IPS DF 6.9 (cell line): Measurements from ENCODE around the gene C1orf232.
A peak's percentile ranks its signal among the peaks of the same experiment; 100 is the strongest.

Experiments used
- DNase-seq: peaks from one replicate; pipeline ENCODE4 v3.0.0-alpha.2; 2013; ENCODE audit warnings: low read depth, low spot score
- H3K27ac ChIP-seq: one replicate; pipeline ENCODE4 v1.5.1; 2013; ENCODE audit warnings: low read length, control low read depth
- H3K27me3 ChIP-seq: 2 replicates; pipeline ENCODE4 v1.6.1; 2013; ENCODE audit warnings: mild to moderate bottlenecking, low read length; ENCODE audit not compliant: control insufficient read depth, insufficient read depth
- H3K36me3 ChIP-seq: 2 replicates; pipeline ENCODE4 v1.6.1; 2013; ENCODE audit warnings: low read length; ENCODE audit not compliant: control insufficient read depth, insufficient read depth
- H3K4me1 ChIP-seq: 2 replicates; pipeline ENCODE4 v1.6.1; 2013; ENCODE audit warnings: low read length; ENCODE audit not compliant: control insufficient read depth, insufficient read depth
- H3K4me3 ChIP-seq: 2 replicates; pipeline ENCODE4 v1.5.1; 2013; ENCODE audit warnings: mild to moderate bottlenecking, low read length
- H3K9me3 ChIP-seq: 2 replicates; pipeline ENCODE4 v1.6.1; 2013; ENCODE audit warnings: low read length, inconsistent platforms; ENCODE audit not compliant: control insufficient read depth, insufficient read depth
- WGBS: extraction: QIAGEN DNeasy Blood & Tissue Kit; methylation state at CpG from one replicate; pipeline ENCODE4 v1.1.7; 2013; ENCODE audit warnings: mixed read lengths, missing lambda C conversion rate; ENCODE audit not compliant: insufficient read length, insufficient coverage; 5-methylcytosine and 5-hydroxymethylcytosine counted together

Gene C1orf232

GRCh38 chr1:26164036-26164860 is 4.5 kb downstream of the C1orf232 start:
- H3K4me1 ChIP-seq, result peaks cover 8% of the 10 kb centered on the region
- no peak overlapping the region for H3K27ac ChIP-seq
- H3K9me3 ChIP-seq, result no peaks in the 10 kb centered on the region
- peak overlapping the region; percentile 27; the same call in 1 of the 2 replicates for H3K4me3 ChIP-seq
- H3K27me3 ChIP-seq, result peaks cover 24% of the 10 kb centered on the region
- no peaks in the 10 kb centered on the region for H3K36me3 ChIP-seq
- no CpG with 5 or more reads among the region's 72 CpGs for WGBS
- DNase-seq, result no peak

- no CpG with 5 or more reads among the region's 9 CpGs for WGBS
These were observed 5.1 kb downstream of the C1orf232 start for GRCh38 chr1:26163684-26164035.

GRCh38 chr1:26162220-26162709 is 6.5 kb downstream of the C1orf232 start:
- peaks cover 24% of the 10 kb centered on the region for H3K27me3 ChIP-seq
- peak overlapping the region; percentile 38; the same call in 1 of the 2 replicates for H3K4me3 ChIP-seq
- H3K9me3 ChIP-seq, result no peaks in the 10 kb centered on the region
- H3K36me3 ChIP-seq, result no peaks in the 10 kb centered on the region
- no peak for DNase-seq
- peaks cover 10% of the 10 kb centered on the region for H3K4me1 ChIP-seq
- H3K27ac ChIP-seq, result no peak overlapping the region
- WGBS, result no CpG with 5 or more reads among the region's 21 CpGs

More at GRCh38 chr1:26163684-26164035, 5.1 kb downstream of the C1orf232 start:
- no peak for DNase-seq
- no peaks in the 10 kb centered on the region for H3K9me3 ChIP-seq
- H3K27me3 ChIP-seq, result peaks cover 24% of the 10 kb centered on the region
- no peaks in the 10 kb centered on the region for H3K36me3 ChIP-seq
- peaks cover 10% of the 10 kb centered on the region for H3K4me1 ChIP-seq
- H3K27ac ChIP-seq, result no peak overlapping the region
- H3K4me3 ChIP-seq, result no peak overlapping the region

DNA sequence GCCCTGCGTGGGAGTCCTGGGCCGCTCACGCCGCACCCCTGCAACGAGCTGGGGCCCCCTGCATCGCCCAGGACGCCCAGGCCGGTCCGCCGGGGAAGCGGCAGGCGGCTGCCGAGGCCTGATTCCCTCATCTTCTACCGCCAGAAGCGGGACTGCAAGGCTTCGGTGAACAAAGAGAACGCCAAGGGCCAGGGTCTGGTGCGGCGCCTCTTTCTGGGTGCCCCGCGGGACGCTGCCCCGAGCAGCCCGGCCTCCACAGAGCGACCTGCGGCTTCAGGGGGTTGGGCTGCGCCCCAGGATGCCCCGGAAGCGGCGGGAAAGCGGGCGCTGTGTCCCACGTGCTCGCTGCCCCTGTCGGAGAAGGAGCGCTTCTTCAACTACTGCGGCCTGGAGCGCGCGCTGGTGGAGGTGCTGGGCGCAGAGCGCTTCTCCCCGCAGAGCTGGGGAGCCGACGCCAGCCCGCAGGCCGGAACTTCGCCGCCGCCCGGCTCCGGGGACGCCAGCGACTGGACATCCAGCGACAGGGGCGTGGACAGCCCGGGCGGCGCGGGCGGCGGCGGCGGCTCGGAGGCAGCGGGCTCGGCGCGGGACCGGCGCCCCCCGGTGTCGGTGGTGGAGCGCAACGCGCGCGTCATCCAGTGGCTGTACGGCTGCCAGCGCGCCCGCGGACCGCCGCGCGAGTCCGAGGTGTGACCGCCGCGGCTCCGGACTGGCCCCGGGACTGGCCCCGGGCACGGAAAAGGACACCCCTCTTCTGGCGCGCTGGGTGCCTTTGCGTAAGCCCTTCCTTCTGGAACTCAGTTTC is 7.1 kb downstream of the C1orf232 start:
- H3K9me3 ChIP-seq, result no peaks in the 10 kb centered on the region
- no peak for DNase-seq
- no peaks in the 10 kb centered on the region for H3K36me3 ChIP-seq
- peaks cover 10% of the 10 kb centered on the region for H3K4me1 ChIP-seq
- WGBS, result no CpG with 5 or more reads among the region's 98 CpGs
- peaks cover 26% of the 10 kb centered on the region for H3K27me3 ChIP-seq
- no peak overlapping the region for H3K27ac ChIP-seq
- H3K4me3 ChIP-seq, result peak overlapping the region; percentile 38; the same call in 1 of the 2 replicates

DNA sequence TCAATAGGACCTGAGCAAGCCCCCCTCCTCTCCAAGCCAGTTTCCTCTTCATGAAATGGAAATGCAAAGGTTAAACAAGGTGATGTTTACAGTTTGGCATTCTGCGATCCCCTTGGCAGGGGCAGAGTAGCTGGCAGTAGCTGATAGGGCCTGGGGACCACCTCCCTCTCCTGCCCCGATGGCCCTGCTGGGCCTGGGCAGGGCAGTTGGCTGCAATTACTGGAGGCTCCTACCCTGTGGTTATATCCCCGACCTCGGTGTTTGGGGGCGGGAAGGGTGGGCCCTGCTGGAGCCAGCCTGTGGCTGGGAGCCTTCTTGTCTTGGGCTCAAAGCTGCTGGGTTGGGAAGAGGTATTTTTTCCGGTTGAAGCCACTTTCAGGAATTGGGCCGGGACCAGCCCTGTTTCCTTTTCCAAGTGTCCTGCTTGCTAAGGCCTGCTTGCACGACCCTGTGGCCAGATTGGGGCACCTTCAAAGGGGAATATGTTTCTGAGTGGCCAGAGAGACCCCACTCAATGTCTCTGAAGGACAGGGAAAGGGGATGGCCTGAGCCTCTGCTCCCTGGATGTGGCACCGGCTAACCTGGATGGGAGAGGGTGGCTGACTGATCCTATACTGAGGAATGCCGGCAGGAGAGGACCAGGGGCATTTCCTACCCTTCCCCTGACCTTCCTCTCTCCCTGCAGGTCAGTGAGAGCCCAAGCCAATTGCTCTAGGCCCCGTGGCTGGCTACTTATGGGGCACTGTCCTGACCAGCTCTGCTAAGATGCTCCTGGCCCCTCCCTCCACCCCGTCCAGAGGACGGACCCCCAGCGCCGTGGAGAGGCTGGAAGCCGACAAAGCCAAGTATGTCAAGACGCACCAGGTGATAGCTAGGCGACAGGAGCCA is 8.0 kb downstream of the C1orf232 start:
- no peaks in the 10 kb centered on the region for H3K36me3 ChIP-seq
- peaks cover 35% of the 10 kb centered on the region for H3K27me3 ChIP-seq
- peaks cover 11% of the 10 kb centered on the region for H3K4me1 ChIP-seq
- no peak overlapping the region for H3K27ac ChIP-seq
- DNase-seq, result no peak
- no CpG with 5 or more reads among the region's 18 CpGs for WGBS
- no peaks in the 10 kb centered on the region for H3K9me3 ChIP-seq
- peak overlapping the region; percentile 38; the same call in 1 of the 2 replicates for H3K4me3 ChIP-seq

GRCh38 chr1:26159743-26160039 is 9.1 kb downstream of the C1orf232 start:
- no CpG with 5 or more reads among the region's 4 CpGs for WGBS
- DNase-seq, result no peak
- Histone ChIP-seq H3K27me3 (peaks cover 42% of the 10 kb centered on the region), H3K4me1 (peaks cover 13% of the 10 kb centered on the region), H3K36me3 (no peaks in the 10 kb centered on the region), H3K4me3 (no peak overlapping the region), H3K9me3 (no peaks in the 10 kb centered on the region), H3K27ac (no peak overlapping the region)

GRCh38 chr1:26158908-26159742 is 9.6 kb downstream of the C1orf232 start, which contains the start of gene FAM110D:
Gene FAM110D (plus strand): TSS chr1:26159079. CDS start chr1:26161292, 2,213 bp downstream.
- no CpG with 5 or more reads among the region's 6 CpGs for WGBS
- no peak for DNase-seq
- H3K9me3 ChIP-seq, result no peaks in the 10 kb centered on the region
- no peaks in the 10 kb centered on the region for H3K36me3 ChIP-seq
- peaks cover 43% of the 10 kb centered on the region for H3K27me3 ChIP-seq
- peaks cover 13% of the 10 kb centered on the region for H3K4me1 ChIP-seq
- no peak within 1 kb of the TSS for H3K4me3 ChIP-seq
- no peak within 1 kb of the TSS for H3K27ac ChIP-seq

DNA sequence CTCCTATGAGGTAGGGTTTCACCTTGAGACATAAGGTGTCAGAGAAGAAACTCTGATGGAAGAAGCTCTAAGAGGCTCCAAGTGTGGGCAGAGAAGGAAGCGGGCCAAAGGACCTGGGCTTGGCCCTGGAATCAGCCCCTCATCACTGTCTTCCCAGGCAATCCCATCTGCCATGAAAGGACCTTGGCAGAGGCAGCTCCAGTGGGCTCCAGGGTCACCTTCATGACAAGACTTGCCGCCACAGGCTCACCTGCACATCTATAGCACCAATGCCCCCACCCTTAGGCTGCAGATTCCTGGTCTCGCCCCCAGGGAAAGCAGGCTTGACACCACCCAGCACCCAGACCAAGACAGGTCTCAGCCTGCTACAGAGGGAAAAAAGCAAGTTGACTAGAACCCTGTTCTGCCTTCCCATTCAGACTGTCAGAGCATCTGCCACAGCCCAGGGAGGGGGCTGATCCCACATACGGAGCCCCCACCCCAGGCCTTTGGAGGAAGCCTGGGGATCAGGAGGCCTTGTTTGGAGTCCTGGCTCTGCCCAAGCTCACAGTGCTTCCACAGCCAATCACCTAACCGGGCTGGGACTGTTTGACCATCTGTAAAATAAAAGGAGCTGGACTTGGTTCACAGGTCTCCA is 10.4 kb downstream of the C1orf232 start:
- DNase-seq, result no peak
- no peak overlapping the region for H3K4me3 ChIP-seq
- no peak overlapping the region for H3K27ac ChIP-seq
- H3K36me3 ChIP-seq, result no peaks in the 10 kb centered on the region
- peaks cover 13% of the 10 kb centered on the region for H3K4me1 ChIP-seq
- peaks cover 43% of the 10 kb centered on the region for H3K27me3 ChIP-seq
- H3K9me3 ChIP-seq, result no peaks in the 10 kb centered on the region
- WGBS, result no CpG with 5 or more reads among the region's 5 CpGs

- Histone ChIP-seq H3K4me1 (peaks cover 13% of the 10 kb centered on the region), H3K4me3 (no peak overlapping the region), H3K9me3 (no peaks in the 10 kb centered on the region), H3K27me3 (peaks cover 32% of the 10 kb centered on the region), H3K27ac (no peak overlapping the region), H3K36me3 (no peaks in the 10 kb centered on the region)
- no peak for DNase-seq
- WGBS, result no CpG with 5 or more reads among the region's 12 CpGs
These were observed 12.3 kb downstream of the C1orf232 start for GRCh38 chr1:26156285-26157038.
